SIG-M5 treated with dmso at 0.1 percent for 504 hours (cell line): ENCODE data around the gene MGMT.

Source experiments
- DNase-seq: peaks from one replicate; lab custom pipeline; 2025; ENCODE audit not compliant: unreplicated experiment; lab: John Stamatoyannopoulos, UW

Gene MGMT

DNA sequence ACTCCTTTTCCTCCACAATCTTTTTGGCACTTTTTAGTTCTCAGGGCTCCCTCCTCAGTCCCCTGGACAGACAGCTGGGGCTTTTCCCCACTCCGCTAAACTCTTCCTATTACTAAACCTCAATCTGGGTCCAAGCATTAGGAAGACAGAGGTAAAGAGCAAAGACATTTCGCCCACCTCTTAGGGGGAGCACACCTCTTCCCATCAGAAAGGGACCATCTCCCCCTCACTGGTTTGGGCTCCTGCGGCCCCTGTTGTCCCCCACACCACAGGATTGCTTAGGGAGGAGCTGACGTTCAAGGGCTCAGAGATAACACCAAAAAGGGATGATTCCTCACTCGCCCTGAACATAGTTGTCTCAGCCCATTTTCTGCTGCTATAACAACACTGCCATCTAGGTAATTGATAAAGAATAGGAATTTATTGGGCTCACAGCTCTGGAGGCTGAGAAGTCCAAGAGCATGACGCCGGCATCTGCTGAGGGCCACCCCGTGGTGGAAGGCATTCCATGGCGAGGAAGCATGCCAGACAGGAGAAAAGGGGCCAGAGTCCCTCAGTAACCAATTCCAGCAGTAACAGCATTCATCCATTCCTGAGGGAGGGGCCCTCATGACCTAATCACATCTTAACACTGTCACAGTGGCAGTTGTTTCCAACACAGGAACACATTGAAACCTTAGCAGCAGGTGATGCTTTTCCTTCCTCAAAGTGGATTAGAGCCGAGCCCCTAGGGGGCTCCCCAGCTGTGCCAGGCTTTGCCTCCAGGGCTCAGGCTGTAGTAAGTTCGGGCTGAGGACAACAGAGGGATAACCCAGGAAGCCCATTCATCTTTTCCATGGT, 287.4 kb downstream of the MGMT start:
- no peak for DNase-seq

GRCh38 chr10:129755158-129755591, 288.1 kb downstream of the MGMT start:
- no peak for DNase-seq

DNA sequence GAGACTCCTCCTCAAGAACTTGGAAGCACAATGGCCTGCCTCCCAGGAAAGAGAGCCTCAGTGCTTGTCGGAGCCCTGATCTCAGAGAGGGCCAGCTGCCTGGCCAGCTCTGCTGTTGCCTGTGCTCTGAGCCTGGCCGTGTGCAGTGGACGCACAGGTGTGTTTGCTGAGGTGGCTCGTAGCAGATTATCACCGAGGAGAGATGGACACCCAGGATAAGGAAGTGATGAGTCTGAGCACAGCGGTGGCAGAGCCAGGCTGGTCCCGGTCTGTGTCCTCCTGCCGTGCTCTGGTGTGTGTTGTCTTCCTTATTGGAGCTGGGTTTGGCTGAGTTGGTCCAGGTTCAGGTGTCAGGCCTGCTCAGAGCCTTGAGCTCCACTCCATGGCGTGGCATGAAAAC, 288.6 kb downstream of the MGMT start:
- no peak for DNase-seq

GRCh38 chr10:129756912-129757901, 290.2 kb downstream of the MGMT start:
- DNase-seq = no peak

DNA sequence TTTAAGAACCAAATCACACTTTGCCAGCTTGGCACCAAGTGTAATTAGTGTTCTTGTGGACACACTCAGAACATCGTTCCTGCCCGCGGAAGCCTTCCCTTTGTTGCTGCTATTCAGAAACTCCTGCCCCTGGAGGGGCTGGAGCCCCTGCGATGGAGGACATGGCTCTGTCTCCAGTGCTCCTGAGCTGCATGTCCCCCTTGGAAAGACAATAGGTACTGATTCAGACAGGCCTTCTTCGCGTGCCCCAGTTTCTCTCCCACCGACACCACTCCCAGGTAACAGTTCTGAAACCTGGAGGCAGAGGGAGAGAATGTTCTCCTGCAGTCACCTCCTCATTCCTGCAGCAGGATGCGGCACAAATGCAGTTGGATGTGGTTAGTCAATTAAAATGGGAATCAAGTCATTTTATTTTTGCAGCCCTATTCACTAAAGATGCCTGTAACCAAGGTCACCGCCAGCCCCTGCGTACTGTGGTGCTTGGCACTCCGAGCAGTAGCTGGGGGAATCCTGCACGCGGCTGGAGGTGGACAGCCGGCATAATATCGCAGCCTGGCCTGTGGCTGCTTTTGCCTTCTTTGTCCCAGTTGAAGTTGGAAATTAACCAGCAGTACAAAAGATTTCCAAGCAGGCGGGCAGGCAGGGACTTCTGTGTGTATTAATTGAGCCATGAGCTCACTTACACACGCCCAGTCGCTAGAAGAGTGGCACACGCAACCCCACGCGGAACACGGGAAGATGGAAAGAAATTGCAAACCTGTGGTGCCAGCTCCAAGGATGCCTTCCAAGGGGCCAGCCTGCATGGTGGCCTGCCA, 291.4 kb downstream of the MGMT start:
- no peak for DNase-seq

DNA sequence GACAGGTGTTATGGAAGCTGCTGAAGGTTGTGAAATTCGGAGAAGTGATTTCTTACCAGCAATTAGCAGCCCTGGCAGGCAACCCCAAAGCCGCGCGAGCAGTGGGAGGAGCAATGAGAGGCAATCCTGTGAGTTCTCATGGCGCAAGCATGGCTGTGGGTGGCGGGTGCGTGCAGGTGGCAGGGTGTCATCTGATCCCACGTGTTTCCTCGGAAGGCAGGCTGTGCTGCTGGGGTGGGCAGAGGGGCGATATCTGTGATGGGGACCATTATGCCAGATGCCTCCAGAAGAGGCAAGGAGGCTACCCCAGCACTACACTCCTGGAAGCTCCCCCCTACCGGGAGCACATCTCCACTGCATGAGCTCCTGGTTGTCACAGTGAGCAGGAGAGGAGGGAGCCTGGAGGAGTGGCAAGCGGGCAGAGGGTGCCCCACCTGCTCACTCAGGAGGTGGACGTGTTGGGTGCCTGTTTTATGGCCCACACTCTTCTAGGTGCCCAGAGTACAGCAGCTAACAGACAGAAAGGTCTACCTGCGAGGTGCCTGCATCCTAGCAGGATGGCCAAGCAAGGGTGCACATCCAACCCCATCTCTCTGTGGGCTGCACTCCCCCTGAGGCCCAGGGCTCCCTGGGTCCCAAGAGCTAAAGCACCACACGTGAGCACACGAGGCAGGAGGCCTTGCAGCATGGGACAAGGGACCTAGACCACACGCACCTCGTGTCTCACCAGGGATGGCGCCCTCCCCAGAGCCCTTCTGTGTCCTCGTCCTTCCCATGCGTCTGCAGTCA, 292.4 kb downstream of the MGMT start:
- DNase-seq = no peak

GRCh38 chr10:129760003-129760315, 292.9 kb downstream of the MGMT start:
- DNase-seq = no peak

DNA sequence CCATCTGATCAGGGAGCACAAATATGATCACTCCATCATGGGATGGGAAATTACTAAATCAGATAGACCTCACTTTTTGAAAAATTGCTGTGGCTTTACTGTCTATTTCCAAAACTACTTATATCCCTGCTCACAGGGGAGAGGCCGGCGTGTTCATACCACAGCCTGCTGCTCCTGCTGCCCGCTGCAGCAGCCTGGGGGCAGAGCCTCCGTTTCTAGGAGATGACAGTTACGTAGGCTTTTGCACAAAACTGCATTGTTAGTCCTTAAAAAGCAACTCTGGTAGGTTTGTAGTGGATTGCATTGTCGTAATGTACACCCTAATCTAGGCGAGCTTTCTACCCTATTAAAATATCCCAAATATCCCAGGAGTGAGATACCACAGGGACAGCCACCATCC, 293.4 kb downstream of the MGMT start:
- no peak for DNase-seq

DNA sequence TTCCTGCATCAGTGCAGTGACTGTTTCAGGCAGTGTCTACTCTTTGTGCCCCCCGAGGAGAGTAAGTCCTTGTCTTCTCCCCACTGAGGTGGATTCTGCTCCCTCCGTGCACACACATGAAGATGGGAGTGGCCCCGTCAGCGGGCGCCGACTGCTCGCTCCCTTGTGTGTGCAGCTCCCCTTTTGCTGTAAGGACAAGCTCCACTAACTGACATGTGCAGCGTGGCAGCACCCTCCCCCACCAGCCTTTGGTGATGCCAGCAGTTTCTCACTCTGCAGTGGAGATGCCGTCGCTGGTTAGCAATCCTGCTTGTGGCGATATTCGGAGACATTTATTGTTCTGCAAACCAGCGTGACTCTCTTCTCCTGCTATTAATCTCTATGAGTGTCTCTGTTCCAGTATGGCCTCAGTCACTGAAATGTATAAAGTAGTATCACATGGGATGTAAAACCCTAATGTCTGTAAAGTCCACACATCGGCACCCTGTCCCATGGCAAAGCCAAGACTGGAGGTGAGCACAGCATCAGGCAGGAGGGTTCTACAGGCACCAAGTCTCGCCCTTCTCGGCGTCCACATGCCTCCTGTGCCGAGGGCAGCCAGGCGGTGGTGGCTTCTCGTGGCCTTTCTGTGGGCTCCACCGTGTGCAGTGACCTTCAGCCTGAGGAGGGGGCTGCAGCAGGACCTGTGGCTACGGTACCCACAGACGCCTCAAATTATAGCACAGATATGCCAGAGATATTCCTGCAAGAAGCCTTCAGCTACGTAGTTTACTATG, 294.3 kb downstream of the MGMT start:
- no peak for DNase-seq

DNA sequence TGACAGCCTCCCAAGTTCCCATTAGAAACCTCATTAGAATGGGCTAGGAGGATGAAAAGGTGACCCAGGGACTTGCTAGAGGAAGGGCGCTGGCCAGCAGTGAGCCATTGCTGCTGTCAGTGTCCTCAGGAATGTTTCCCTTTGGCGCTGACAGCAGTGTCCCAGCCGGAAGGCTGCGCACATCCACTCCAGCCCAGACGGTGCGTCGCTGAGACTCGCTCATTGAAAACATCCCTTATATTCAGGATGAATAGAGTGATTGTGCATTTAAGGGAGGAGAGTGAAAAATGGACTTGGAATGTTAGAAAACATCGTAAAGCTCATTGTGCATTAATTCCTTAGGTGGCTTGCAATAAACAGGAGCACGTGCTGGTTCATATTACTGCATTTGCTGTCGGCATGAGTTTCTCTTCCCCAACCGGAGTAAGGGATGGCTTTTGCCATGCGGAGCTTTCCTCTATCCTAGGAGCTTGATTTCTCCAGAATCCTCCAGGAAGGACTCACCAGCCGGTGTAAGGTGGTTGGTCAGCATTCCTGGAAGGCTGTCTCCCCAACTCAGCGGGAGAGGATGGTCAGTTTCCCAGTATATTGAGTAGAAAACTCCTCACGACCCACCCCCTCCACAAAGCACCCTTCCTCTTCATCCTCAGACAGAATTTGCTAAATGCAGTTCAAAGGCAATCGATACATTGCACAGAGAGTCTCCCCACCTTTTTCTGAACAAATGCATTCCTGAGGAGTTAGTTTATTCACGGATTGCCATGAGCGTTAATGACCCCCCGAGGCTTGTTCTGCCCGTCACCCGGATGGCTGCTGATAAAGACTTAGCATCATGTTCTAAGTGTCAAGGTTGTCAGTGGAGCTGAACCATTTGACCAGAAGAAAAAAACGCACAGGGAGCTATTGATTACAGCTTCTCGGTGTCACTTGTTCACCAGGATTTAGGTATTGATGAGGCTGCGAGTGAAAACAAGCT, 295.2 kb downstream of the MGMT start:
- DNase-seq = no peak

DNA sequence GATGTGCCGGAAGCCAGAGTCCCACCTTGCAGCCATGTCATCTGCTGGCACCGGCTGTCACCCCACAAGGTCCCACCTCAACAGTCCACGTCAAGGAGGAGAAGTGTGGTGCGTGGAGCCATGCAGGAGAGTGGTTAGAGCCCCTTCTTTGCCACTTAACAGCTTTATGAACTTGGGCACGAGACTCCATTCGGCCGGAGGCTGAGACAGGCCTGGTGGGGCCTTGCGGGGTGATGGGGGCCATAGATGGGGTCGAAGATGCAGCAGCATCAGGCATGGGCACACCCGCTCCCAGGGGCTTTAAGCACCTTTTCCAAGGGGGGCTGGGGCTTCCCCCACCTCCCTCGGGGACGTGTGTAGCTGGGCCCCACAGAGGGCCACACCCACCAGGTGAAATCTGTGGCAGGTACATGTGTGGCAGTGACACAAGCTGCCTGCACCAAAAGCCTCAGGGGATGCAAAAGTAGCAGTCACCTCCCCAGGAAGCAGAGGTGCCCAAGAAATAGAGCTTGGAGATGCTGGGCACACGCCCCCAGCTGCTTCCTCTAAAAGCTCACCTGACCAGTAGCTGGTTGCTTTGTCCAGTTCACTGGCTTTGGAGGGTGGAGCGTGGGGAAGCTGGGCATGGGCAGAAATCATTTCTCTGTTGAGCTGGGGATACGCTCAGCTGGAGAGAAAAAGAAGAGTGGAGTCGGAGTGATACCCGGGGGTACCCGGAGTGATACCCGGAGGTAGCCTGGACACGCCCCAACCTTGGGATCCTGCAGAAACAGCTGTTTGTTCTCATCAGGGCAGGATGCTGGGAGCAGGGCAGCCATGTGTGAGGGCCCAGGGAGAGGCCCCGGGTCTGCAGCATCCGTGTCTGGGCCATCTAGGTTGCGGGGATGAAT, 297.2 kb downstream of the MGMT start:
- no peak for DNase-seq

- no peak for DNase-seq
Observed at GRCh38 chr10:129764901-129765663, 298.0 kb downstream of the MGMT start.

DNA sequence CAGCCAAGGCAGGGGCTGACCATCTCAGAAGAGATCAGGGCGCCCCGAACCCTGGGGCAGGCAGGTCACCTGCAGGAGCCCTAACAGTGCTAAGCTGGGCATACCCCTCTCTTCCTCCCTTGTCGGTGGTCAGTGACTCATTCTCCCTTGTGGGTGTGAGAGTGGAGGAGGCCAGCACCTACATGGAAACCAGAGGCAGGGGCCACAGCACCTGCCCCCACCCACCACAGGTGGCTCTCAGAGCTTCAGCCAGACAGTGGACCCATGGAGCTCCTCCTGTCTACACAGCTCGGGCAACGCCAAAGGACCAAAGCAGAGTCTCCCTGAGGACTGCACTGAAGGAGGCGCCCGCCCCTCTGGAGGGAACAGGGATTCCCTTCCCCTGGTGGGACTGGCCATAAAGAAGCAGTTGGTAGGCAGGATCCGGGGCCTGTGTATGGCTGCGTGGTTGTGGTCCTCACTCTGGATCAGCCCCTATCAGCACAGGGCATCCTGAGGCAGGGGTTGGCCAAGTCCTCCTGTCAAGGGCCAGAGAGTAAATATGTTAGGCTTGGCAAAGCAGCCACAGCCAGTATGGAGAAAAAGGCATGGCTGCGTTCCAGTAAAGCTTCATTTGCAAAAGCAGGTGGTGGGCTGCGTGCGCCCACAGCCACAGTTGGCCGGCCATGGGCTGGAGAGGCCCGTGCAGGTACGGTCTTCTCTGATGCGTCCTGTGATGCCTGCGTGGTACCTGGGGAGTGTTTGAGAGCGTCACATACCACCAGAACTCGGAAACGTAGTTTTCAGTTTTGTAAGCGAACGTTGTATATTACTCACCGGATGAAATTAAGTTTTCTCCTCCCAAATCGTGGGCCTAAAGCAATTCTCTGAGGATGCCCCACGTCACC, 298.9 kb downstream of the MGMT start:
- DNase-seq = no peak

DNA sequence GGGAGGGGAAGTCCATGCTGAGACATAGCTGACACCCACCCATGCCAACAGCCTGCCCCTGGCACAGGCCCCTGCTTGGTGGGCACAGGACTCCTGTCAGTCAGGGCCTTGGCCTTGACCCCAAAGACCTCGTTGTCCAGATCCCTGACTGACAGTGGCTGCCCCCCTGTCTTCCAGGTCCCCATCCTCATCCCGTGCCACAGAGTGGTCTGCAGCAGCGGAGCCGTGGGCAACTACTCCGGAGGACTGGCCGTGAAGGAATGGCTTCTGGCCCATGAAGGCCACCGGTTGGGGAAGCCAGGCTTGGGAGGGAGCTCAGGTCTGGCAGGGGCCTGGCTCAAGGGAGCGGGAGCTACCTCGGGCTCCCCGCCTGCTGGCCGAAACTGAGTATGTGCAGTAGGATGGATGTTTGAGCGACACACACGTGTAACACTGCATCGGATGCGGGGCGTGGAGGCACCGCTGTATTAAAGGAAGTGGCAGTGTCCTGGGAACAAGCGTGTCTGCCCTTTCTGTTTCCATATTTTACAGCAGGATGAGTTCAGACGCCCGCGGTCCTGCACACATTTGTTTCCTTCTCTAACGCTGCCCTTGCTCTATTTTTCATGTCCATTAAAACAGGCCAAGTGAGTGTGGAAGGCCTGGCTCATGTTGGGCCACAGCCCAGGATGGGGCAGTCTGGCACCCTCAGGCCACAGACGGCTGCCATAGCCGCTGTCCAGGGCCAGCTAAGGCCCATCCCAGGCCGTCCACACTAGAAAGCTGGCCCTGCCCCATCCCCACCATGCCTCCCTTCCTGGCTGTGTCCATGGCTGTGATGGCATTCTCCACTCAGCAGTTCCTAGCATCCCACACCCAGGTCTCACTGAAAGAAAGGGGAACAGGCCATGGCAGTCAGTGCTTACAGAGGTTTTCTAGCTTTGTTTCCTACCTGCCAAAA, 299.8 kb downstream of the MGMT start:
- DNase-seq = no peak

DNA sequence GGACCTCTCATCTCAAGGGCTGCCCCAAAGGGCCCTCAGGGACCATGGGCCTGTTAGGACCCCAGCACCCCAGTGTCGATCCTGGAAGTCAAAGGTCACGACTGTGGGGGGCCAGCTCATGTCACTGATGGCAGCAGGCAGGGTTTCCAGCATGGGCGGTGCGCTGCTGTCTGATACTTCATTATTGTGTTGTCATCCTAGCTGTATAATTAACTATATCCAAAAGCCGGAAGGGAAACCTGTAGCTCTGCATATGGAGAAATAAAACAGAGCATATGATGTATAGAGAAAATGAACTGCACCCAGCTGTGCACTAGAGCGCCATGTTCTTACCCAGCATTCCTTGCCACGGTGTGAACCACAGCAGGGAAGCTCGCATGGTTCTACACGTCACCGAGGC, 300.7 kb downstream of the MGMT start:
- no peak for DNase-seq
